ENCODE data around the gene SPTBN4.

The SPTBN4 gene

DNA sequence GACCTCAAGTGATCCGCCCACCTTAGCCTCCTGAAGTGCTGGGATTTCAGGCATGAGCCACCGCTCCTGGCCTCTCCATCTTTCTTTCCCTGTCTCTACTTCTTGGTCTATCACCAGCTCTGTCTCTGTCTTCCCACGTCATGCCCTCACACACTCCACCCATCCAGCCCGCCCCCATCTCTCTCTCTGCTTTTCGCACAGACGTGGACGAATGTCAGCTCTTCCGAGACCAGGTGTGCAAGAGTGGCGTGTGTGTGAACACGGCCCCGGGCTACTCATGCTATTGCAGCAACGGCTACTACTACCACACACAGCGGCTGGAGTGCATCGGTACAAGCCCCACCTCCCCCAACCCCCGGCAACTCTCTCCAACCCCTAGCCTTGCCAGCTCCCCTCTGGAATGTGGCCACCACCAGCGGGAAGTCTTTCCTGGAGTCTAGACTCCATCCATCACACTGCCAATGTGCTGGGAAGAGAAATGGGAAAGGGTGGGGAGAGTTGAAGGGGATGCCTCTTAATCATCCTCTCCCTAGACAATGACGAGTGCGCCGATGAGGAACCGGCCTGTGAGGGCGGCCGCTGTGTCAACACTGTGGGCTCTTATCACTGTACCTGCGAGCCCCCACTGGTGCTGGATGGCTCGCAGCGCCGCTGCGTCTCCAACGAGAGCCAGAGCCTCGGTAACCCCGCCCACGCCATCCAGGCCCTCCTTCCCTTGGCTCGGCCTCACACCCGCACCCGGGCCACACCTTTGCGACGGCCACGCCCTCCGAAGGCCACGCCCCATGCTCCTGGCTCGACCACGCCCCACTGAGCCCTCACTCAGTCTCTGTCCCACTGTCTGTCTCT is 156.8 kb downstream of the SPTBN4 start (continued):
- TF ChIP-seq ZNF513 (tag by site-specific recombination; IDR thresholded peaks at IDR 0.05) (no peak), ZEB2 (tag by site-specific recombination; IDR thresholded peaks at IDR 0.05) (peak; percentile 100), ZSCAN4 (tag by site-specific recombination; IDR thresholded peaks at IDR 0.05) (no peak), ZNF791 (tag by site-specific recombination; IDR thresholded peaks at IDR 0.05) (no peak), ZNF610 (tag by site-specific recombination; IDR thresholded peaks at IDR 0.05; ENCODE audit: borderline replicate concordance) (no peak; the same call in 1 of the 2 replicates), ZNF362 (tag by site-specific recombination; IDR thresholded peaks at IDR 0.05) (no peak), REST (tag by site-specific recombination; IDR thresholded peaks at IDR 0.05) (peak; percentile 76), ZIC2 (tag by site-specific recombination; IDR thresholded peaks at IDR 0.05) (peak; percentile 99), ZNF433 (tag by site-specific recombination; IDR thresholded peaks at IDR 0.05; ENCODE audit: low read depth) (no peak), GLI2 (tag by site-specific recombination; IDR thresholded peaks at IDR 0.05; ENCODE audit: borderline replicate concordance, low read depth) (no peak), ATF2 (tag by site-specific recombination; IDR thresholded peaks at IDR 0.05; ENCODE audit: low read depth) (no peak), HOXD13 (CRISPR knock-in tag; IDR thresholded peaks at IDR 0.05; ENCODE audit: borderline replicate concordance) (no peak), GFI1B (tag by site-specific recombination; IDR thresholded peaks at IDR 0.05) (no peak)
- TF ChIP-seq, protein P1, sequence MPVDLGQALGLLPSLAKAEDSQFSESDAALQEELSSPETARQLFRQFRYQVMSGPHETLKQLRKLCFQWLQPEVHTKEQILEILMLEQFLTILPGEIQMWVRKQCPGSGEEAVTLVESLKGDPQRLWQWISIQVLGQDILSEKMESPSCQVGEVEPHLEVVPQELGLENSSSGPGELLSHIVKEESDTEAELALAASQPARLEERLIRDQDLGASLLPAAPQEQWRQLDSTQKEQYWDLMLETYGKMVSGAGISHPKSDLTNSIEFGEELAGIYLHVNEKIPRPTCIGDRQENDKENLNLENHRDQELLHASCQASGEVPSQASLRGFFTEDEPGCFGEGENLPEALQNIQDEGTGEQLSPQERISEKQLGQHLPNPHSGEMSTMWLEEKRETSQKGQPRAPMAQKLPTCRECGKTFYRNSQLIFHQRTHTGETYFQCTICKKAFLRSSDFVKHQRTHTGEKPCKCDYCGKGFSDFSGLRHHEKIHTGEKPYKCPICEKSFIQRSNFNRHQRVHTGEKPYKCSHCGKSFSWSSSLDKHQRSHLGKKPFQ (tag by site-specific recombination; IDR thresholded peaks at IDR 0.05): peak; percentile 56; the same call in 1 of the 2 replicates

Data from HEK293 (cell line).